OCI-LY7 (cell line): ENCODE data around the gene COPZ2.

Experiments used
- EZH2phosphoT487 ChIP-seq: fragments of 200-600 bp; sonication (generic); IDR thresholded peaks from 2 replicates; pipeline ENCODE4 v1.6.1; 2018; ENCODE audit warnings: low read depth, borderline replicate concordance, mild to moderate bottlenecking, mixed run types, antibody characterized with exemption, low read length, moderate library complexity, mixed read lengths
- TF ChIP-seq, protein P1 (sequence below): fragments of 200-600 bp; sonication (generic); conservative IDR thresholded peaks from 2 replicates; pipeline ENCODE4 v1.5.1; 2014; ENCODE audit warnings: mild to moderate bottlenecking, antibody characterized with exemption, low read length, moderate library complexity, mixed read lengths

DNA sequence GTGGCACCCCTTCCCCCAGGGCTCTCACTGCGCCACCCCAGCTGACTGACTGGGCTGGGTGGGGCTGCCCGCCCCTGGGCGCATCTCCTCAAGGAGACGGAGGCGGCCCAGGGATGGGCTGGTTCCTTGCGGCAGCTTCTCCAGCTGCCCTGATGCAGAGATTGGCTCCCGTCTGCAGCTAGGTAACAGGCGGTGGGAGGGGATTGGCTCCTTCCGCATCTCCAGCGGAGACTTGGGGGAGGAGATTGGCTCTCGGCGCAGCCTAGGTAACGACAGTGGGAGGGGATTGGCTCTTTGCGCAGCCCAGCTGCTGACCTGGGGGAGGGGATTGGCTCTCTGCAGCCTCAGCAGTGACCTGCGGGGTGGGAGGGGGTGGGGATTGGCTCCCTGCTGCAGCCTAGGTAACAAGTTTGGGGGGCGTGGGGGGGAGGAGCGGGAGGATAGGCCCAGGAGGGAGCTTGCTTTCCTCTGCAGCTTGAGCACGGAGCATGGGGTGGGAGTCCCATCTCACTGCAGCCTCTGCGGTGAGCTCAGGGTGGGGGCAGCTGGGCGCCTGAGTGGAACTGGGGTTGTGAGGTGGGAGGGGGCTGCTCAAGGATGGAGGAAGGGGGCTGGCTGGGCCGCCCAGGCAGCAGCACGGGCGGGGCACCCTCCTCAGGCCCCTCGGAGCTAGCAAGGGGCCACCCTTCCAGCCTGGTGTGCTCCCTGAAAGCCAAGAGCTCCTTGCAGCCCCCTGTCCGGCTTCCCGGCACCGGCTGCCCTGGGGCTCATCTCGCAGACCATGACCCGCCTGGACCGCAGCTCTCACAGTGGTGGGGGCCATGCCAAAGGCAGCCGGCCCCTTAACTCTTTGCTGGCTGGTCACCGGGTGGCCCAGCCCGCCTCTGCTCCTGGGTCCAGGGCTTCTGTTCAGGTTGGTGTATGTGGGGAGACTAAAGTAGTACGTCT is 16.9 kb upstream of the COPZ2 start:
- TF ChIP-seq, protein P1, sequence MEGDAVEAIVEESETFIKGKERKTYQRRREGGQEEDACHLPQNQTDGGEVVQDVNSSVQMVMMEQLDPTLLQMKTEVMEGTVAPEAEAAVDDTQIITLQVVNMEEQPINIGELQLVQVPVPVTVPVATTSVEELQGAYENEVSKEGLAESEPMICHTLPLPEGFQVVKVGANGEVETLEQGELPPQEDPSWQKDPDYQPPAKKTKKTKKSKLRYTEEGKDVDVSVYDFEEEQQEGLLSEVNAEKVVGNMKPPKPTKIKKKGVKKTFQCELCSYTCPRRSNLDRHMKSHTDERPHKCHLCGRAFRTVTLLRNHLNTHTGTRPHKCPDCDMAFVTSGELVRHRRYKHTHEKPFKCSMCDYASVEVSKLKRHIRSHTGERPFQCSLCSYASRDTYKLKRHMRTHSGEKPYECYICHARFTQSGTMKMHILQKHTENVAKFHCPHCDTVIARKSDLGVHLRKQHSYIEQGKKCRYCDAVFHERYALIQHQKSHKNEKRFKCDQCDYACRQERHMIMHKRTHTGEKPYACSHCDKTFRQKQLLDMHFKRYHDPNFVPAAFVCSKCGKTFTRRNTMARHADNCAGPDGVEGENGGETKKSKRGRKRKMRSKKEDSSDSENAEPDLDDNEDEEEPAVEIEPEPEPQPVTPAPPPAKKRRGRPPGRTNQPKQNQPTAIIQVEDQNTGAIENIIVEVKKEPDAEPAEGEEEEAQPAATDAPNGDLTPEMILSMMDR, result no peak
- TF ChIP-seq EZH2phosphoT487, result no peak
